ENCODE results near the gene PRDX5. TPM values are rescaled to one million over a fixed set of nuclear protein-coding genes. Genes with fewer than 3 reads are reported as not detected.

PRDX5 gene
- total RNA-seq, 1 experiment from 2014 or later = 274 TPM

- BruUV-seq (replicated peaks) = no TSS peak
- Mint-ChIP-seq H3K27me3 (ENCODE audit: insufficient read depth, unreplicated experiment) (no peaks in the 10 kb centered on the region), H3K9me3 (ENCODE audit: unreplicated experiment) (no peaks in the 10 kb centered on the region), H3K36me3 (ENCODE audit: insufficient read depth, unreplicated experiment) (no peaks in the 10 kb centered on the region), H3K27ac (ENCODE audit: low read depth, unreplicated experiment) (no peak overlapping the region), H3K4me1 (ENCODE audit: insufficient read depth, unreplicated experiment) (peaks cover 13% of the 10 kb centered on the region), H3K4me3 (ENCODE audit: unreplicated experiment) (no peak overlapping the region)
- POLR2A ChIA-PET = interaction anchor here (0.6 to 5.9 kb wide), 5 partner anchors 10 to 104 kb away, joined by 3 to 39 read pairs (median 4); partner anchors contain the start of genes PRDX5, RPS6KA4 and TRMT112
- TF ChIP-seq CTCF (IDR thresholded peaks at IDR 0.05; ENCODE audit: unreplicated experiment) = no peak
- CTCF ChIA-PET = interaction anchor here (0.6 to 2.4 kb wide), 6 partner anchors 8 to 99 kb away, joined by 3 to 20 read pairs (median 5); partner anchors contain the start of genes PLCB3, PRDX5 and TRMT112
- DNase-seq (ENCODE audit: unreplicated experiment) = no peak
- intact Hi-C loops (cut with micrococcal nuclease) = no loop called here
Measured at GRCh38 chr11:64349404-64349803, 31.5 kb downstream of the PRDX5 start.

- DNase-seq (ENCODE audit: unreplicated experiment) = no peak
- Mint-ChIP-seq H3K27ac (ENCODE audit: low read depth, unreplicated experiment) (no peak overlapping the region), H3K4me1 (ENCODE audit: insufficient read depth, unreplicated experiment) (peaks cover 16% of the 10 kb centered on the region), H3K4me3 (ENCODE audit: unreplicated experiment) (no peak overlapping the region), H3K9me3 (ENCODE audit: unreplicated experiment) (no peaks in the 10 kb centered on the region), H3K36me3 (ENCODE audit: insufficient read depth, unreplicated experiment) (no peaks in the 10 kb centered on the region), H3K27me3 (ENCODE audit: insufficient read depth, unreplicated experiment) (no peaks in the 10 kb centered on the region)
- ChIA-PET CTCF (interaction anchor here (0.6 to 8.8 kb wide), 3 partner anchors 9 to 1748 kb away, joined by 3 to 135 read pairs (median 3); no protein-coding TSS in a partner anchor), POLR2A (interaction anchor here (2.0 kb wide), 1 partner anchor 17 kb away, joined by 5 read pairs; no protein-coding TSS in a partner anchor)
- TF ChIP-seq CTCF (IDR thresholded peaks at IDR 0.05; ENCODE audit: unreplicated experiment) = no peak
- BruUV-seq (replicated peaks) = no TSS peak
- intact Hi-C loops (cut with micrococcal nuclease) = no loop called here
Measured at GRCh38 chr11:64351136-64351631, 33.3 kb downstream of the PRDX5 start.

GRCh38 chr11:64352099-64352994, 34.4 kb downstream of the PRDX5 start:
- ChIA-PET POLR2A (interaction anchor here (0.7 to 2.5 kb wide), 5 partner anchors 12 to 76 kb away, joined by 3 to 21 read pairs (median 4); partner anchors contain the start of genes PRDX5 and TRMT112), CTCF (interaction anchor here (0.6 to 8.8 kb wide), 10 partner anchors 8 to 299 kb away, joined by 3 to 148 read pairs (median 5); partner anchors contain the start of genes CCDC88B, PRDX5 and TRMT112)
- no peak for TF ChIP-seq CTCF (IDR thresholded peaks at IDR 0.05; ENCODE audit: unreplicated experiment)
- H3K9me3 Mint-ChIP-seq (ENCODE audit: unreplicated experiment) = no peaks in the 10 kb centered on the region
- peaks cover 17% of the 10 kb centered on the region for H3K4me1 Mint-ChIP-seq (ENCODE audit: insufficient read depth, unreplicated experiment)
- BruUV-seq (replicated peaks) = no TSS peak
- no peaks in the 10 kb centered on the region for H3K27me3 Mint-ChIP-seq (ENCODE audit: insufficient read depth, unreplicated experiment)
- no peaks in the 10 kb centered on the region for H3K36me3 Mint-ChIP-seq (ENCODE audit: insufficient read depth, unreplicated experiment)
- DNase-seq (ENCODE audit: unreplicated experiment) = no peak
- H3K27ac Mint-ChIP-seq (ENCODE audit: low read depth, unreplicated experiment) = no peak overlapping the region
- H3K4me3 Mint-ChIP-seq (ENCODE audit: unreplicated experiment) = no peak overlapping the region
- intact Hi-C loops (cut with micrococcal nuclease) = no loop called here

All from MCF 10A (cell line).